Right ventricle myocardium inferior (tissue), 1 donor: ENCODE data around the gene ZNF514. TPM values are rescaled to one million over a fixed set of nuclear protein-coding genes. Genes with fewer than 3 reads are reported as not detected.
"Not testable (repeated sequence)": the region's sequence is repeated elsewhere in the genome, so short reads cannot be mapped to it uniquely, and the experiment has no call there.

Experiments used
- ATAC-seq: fragments of 200-7000 bp; cut with Tn5 transposase; one replicate; pipeline ENCODE4 v1.9.1; 2020; ENCODE audit warnings: mild to moderate bottlenecking, moderate library complexity
- DNase-seq: peaks from one replicate; pipeline ENCODE4 v3.0.0; 2021; ENCODE audit errors: missing footprints
- intact Hi-C: fragments of 100-400 bp; cut with DNase I; formaldehyde crosslinking; loops from one replicate; pipeline ENCODE4 v1.11.0; 2022
- total RNA-seq: library from RNA; stranded (reverse); fragmentation: NEBNext Ultra II Directional; extraction: Animal tissue kit (Norgen Biotek cat#: 25700); gene quantifications from one replicate; pipeline ENCODE4 v1.2.1, GENCODE V29; 2021
- donor health status: DM: no; HTN: yes; CAD: no; lungs with severe emphysema.

ZNF514 gene
- total RNA-seq, 1 donor from 2014 or later = 15.3 TPM

GRCh38 chr2:95158441-95158840 lies 1.2 kb downstream of the ZNF514 start:
- intact Hi-C loops = no loop called here
- peak; percentile 64 for DNase-seq
- ATAC-seq = no peak

GRCh38 chr2:95149397-95149984 lies 10.2 kb downstream of the ZNF514 start:
- intact Hi-C loops = no loop called here
- no peak for ATAC-seq
- no peak for DNase-seq

- ATAC-seq = no peak
These were observed 15.8 kb downstream of the ZNF514 start for GRCh38 chr2:95143838-95144237.

GRCh38 chr2:95138702-95139101 lies 20.9 kb downstream of the ZNF514 start:
- ATAC-seq (no peak), DNase-seq (no peak)
- intact Hi-C loops = no loop called here

More at GRCh38 chr2:95143838-95144237, 15.8 kb downstream of the ZNF514 start:
- no peak for DNase-seq
- intact Hi-C loops = no loop called here

GRCh38 chr2:95122197-95122551 lies 37.5 kb downstream of the ZNF514 start:
- intact Hi-C loops = loop anchor here (5.0 kb wide), 1 partner anchor 45 kb away; the partner anchor contains the start of gene ZNF2
- ATAC-seq (no peak), DNase-seq (no peak)

- DNase-seq (peak; percentile 93), ATAC-seq (peak; percentile 99)
- intact Hi-C loops = loop anchor here (5.0 kb wide), 1 partner anchor 46 kb away; the partner anchor contains the start of gene ZNF2
These were observed 38.0 kb downstream of the ZNF514 start, which contains the start of gene MRPS5 for GRCh38 chr2:95121407-95122196. MRPS5 (minus strand) TSS chr2:95121808; CDS start chr2:95121791, 17 bp downstream.

- DNase-seq (no peak), ATAC-seq (no peak)
- intact Hi-C loops = loop anchor here (5.0 kb wide), 1 partner anchor 46 kb away; the partner anchor contains the start of gene ZNF2
These were observed 38.6 kb downstream of the ZNF514 start for GRCh38 chr2:95121093-95121406.

GRCh38 chr2:95115418-95115817 lies 44.2 kb downstream of the ZNF514 start:
- ATAC-seq (peak; percentile 90), DNase-seq (no peak)
- intact Hi-C loops = loop anchor here (2.0 kb wide), 1 partner anchor 93 kb away; no protein-coding TSS in a partner anchor

GRCh38 chr2:95113464-95113863 lies 46.2 kb downstream of the ZNF514 start:
- ATAC-seq = no peak
- intact Hi-C loops = no loop called here

GRCh38 chr2:95110395-95110794 lies 49.3 kb downstream of the ZNF514 start:
- ATAC-seq = no peak
- DNase-seq = no peak
- intact Hi-C loops = no loop called here

More at GRCh38 chr2:95113464-95113863, 46.2 kb downstream of the ZNF514 start:
- DNase-seq = no peak

GRCh38 chr2:95109260-95109659 lies 50.4 kb downstream of the ZNF514 start:
- DNase-seq (no peak), ATAC-seq (peak; percentile 50)
- intact Hi-C loops = no loop called here

- intact Hi-C loops = no loop called here
- ATAC-seq = no peak
These were observed 53.6 kb downstream of the ZNF514 start for GRCh38 chr2:95106081-95106480.

GRCh38 chr2:95104606-95105005 lies 55.0 kb downstream of the ZNF514 start:
- intact Hi-C loops = no loop called here
- ATAC-seq = no peak
- no peak for DNase-seq

More at GRCh38 chr2:95106081-95106480, 53.6 kb downstream of the ZNF514 start:
- DNase-seq = no peak

- DNase-seq (no peak), ATAC-seq (no peak)
- intact Hi-C loops = no loop called here
These were observed 59.7 kb downstream of the ZNF514 start for GRCh38 chr2:95099910-95100309.

- ATAC-seq = not testable (repeated sequence)
These were observed 61.4 kb downstream of the ZNF514 start for GRCh38 chr2:95098273-95098672.

More at GRCh38 chr2:95098273-95098672, 61.4 kb downstream of the ZNF514 start:
- DNase-seq, intact Hi-C loops: not testable (repeated sequence)

Other genes starting within 250 kb of the ZNF514 start
- 8.7 TPM for gene MAL, start 134.1 kb downstream of the ZNF514 start, total RNA-seq
- gene MRPS5, start 38.0 kb downstream of the ZNF514 start, total RNA-seq = 77.2 TPM
- gene ZNF2, start 6.0 kb upstream of the ZNF514 start, total RNA-seq = 4.3 TPM
- gene ZNF892, start 47.7 kb upstream of the ZNF514 start, total RNA-seq = 2.5 TPM
- 0.32 TPM for gene PROM2, start 114.6 kb upstream of the ZNF514 start, total RNA-seq
- gene KCNIP3, start 137.5 kb upstream of the ZNF514 start, total RNA-seq = 8.7 TPM
- gene FAHD2A, start 242.9 kb upstream of the ZNF514 start, total RNA-seq = 41.6 TPM